Ramos (cell line): ENCODE data around the gene TACC2.

Source experiments
- in situ Hi-C: fragments of 300-500 bp; cut with MboI; formaldehyde crosslinking; loops from one replicate; pipeline ENCODE4 v1.14.3; 2022; ENCODE audit warnings: low sequenced_read_pairs; ENCODE audit not compliant: unreplicated experiment

TACC2 gene

GRCh38 chr10:122204691-122205489, 215.9 kb downstream of the TACC2 start:
- in situ Hi-C loops, result no loop called here

DNA sequence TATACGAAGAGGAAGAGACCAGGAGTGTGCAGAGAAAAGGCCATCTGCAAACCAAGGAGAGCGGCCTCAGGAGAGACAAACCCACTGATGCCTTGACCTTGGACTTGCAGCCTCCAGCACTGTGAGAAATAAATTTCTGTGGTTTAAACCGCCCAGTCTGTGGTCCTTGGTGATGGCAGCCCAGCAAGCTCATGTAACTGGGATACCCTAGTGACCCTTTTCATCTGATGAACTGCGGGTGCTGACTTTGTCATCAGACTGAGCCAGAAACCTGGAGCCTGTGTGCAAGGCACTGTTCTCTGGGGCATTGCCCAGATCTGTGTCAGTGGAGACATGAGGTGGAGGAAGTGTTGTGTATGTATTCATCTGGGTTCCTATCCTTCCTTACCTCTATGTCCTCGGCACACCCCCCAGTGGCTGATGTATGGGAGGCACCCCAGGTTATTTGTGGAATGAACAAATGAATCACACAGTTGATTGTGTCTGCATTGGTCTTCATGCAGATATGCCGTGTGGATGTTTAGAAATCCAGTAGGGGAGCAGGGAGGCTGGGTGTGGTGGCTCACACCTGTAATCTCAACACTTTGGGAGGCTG, 217.6 kb downstream of the TACC2 start:
- in situ Hi-C loops, result no loop called here

GRCh38 chr10:122207163-122207562, 218.2 kb downstream of the TACC2 start:
- in situ Hi-C loops, result no loop called here

DNA sequence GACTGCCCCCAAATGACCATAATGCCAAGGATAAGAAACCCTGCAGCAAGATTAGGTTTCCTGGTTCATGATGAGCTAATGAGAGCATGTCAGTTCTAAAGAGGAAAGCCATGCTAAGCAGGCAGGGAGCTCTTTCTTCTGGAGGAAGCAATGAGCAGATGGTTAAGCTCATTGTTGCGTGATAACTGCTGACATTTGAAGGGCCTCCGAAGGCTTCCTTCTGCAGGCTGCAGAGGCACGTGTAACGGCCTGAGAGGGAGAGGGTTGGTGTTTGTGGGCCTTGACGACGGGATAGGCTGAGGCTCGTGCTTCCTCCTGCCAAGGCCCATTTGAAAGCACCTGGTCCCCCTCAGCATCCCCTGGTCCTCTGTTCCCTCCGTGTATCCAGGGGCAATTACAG, 218.6 kb downstream of the TACC2 start:
- in situ Hi-C loops, result no loop called here

- in situ Hi-C loops, result no loop called here
Measured at GRCh38 chr10:122208571-122209430, 219.8 kb downstream of the TACC2 start.

DNA sequence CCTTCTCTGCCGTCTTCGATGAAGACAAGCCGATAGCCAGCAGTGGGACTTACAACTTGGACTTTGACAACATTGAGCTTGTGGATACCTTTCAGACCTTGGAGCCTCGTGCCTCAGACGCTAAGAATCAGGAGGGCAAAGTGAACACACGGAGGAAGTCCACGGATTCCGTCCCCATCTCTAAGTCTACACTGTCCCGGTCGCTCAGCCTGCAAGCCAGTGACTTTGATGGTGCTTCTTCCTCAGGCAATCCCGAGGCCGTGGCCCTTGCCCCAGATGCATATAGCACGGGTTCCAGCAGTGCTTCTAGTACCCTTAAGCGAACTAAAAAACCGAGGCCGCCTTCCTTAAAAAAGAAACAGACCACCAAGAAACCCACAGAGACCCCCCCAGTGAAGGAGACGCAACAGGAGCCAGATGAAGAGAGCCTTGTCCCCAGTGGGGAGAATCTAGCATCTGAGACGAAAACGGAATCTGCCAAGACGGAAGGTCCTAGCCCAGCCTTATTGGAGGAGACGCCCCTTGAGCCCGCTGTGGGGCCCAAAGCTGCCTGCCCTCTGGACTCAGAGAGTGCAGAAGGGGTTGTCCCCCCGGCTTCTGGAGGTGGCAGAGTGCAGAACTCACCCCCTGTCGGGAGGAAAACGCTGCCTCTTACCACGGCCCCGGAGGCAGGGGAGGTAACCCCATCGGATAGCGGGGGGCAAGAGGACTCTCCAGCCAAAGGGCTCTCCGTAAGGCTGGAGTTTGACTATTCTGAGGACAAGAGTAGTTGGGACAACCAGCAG, 221.7 kb downstream of the TACC2 start:
- in situ Hi-C loops, result no loop called here

- in situ Hi-C loops, result no loop called here
Measured at GRCh38 chr10:122213364-122213763, 224.4 kb downstream of the TACC2 start.

DNA sequence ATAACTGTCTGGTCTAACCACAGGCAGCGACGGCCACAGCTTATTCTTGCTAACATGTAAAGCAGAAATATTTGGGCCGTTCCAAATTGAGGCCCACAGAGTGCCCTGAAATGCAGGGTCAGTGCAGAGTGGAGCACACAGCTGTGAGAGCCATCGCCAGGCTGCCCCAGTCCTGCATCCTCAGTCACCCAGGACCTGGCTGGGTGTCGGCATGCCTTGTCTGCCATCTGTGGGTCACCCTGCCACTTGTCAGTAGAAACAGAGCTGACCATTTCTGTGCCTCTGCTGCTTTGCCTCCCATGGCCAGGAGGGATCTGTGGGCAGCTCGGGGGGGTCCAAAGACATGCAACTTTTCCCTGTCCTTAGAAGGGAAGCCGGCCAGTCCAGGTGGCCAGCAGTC, 224.8 kb downstream of the TACC2 start:
- in situ Hi-C loops, result no loop called here

DNA sequence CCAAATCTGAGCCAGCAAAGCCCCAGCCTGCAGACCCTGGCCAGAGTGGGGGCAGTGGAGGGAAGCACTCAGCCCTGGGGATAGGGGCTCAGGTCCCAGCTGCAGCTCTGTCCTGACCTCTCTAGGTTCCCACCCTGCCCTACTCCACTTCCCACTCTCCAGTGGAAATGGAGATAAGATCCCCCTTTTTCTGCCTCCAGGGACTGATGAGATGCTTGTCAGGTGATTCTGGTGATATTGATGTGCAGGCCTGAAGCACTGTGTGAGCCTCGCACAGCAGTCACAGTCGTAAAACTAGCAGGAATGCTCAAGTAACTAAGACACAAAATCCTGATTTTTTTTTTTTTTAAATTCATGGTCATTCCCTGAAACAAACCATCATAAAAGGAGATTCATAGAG, 227.1 kb downstream of the TACC2 start:
- in situ Hi-C loops, result no loop called here

DNA sequence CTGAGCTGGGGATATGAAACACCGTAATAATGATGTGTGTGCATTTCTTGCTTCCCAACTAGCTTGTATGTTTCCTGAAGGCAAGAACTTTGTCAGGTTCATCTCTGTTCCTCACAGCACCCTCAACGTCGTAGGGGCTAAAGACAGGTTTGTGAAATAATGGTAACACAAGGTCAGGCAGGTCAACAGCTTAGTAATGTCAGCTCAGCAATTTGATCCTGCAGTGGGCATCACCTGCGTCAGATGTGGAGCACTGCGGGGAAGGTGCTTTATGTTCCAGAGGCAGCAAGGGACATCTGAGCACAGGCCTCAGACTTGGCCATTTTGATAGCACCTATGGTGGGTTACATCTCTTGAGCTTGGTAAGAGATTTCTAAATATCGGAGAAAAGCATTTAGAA, 230.4 kb downstream of the TACC2 start:
- in situ Hi-C loops, result no loop called here

DNA sequence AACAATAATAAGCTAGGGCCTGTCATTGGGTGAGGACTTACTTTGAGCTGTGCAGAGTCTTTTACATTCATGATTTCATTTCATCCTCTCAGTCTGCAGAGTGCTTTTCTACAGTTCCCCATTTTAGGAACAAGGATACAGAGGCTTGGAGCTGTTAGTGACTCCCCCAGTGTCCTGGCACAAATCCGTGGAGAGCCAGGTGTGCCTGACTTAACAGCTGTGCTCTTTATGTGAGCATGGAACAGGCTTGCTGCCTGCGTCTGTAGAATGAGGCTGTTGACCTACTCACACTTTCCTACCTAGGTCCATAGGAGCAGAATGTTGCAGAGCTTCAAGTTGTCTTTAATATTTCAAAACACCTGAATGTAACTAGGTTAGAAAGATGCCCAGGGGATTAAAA, 231.8 kb downstream of the TACC2 start:
- in situ Hi-C loops, result no loop called here

DNA sequence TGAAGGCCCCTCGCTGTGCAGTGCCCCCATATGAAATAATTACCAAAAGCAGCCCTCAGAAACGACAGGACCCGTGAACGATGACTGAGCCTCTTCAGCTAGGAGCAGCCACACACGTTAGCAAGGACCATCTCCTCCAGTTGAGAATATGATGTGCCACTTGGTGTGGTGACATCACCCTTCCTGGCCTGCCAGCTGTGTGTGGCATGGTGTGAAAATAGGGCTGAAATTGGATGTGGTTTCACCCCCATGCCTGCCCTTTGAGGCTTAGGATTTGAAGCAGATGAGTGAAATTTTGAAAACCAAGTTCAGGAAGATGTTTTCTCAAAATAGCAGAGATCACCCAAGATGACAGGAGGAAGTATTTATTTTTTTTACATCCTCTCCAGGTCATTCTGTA, 233.0 kb downstream of the TACC2 start:
- in situ Hi-C loops, result no loop called here

DNA sequence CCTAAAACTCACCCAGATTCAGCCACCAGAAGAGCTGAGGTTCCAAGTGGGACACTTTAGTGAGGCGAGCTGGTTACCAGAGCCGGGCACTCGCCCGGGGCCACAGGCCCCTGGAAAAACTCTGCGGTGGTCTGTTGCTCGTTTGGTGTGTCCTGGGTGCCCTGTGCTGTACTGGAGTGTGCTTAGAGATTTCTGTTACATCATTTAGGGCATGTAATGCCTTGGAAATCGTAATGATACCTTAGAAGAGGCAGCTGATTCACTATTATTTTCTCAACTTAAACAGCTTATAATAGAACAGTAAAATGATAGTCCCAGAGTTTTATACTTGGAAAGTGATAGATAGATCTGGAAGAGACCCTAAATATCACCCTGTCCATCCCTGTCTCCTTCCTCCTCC, 233.7 kb downstream of the TACC2 start:
- in situ Hi-C loops, result no loop called here

GRCh38 chr10:122224159-122224558, 235.2 kb downstream of the TACC2 start:
- in situ Hi-C loops, result no loop called here

DNA sequence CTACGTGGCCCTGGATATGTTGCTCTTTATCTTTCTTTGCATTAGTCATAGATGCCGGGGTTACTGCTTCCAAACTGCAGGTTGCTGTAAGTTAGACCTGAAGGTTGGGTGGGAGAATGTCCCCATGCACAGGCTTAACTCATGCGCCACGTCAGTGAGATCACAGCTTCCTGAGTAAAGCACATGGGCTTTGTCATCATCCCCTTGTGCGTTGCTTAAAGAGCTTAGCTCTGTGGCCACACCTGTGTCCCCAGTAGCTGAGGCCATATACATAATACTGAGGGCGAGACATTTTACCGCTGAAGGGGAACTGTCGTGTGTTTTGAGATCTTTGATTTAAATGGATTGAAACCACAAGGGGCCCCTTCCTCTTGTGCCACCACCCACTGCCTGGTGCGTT, 236.4 kb downstream of the TACC2 start:
- in situ Hi-C loops, result no loop called here

DNA sequence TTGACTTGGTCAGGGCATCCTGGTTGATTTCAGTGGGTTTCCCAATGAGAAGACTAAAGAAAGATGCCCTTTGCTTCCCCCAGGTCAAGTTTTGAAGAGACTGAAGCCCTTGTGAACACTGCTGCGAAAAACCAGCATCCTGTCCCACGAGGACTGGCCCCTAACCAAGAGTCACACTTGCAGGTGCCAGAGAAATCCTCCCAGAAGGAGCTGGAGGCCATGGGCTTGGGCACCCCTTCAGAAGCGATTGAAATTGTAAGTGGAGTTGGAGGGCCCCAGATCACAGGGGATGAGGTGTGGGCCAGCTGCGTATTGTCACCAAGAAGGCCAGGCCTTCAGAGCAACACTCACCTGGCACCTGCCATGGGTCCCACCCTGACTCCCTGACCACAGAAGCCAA, 238.8 kb downstream of the TACC2 start:
- in situ Hi-C loops, result no loop called here

DNA sequence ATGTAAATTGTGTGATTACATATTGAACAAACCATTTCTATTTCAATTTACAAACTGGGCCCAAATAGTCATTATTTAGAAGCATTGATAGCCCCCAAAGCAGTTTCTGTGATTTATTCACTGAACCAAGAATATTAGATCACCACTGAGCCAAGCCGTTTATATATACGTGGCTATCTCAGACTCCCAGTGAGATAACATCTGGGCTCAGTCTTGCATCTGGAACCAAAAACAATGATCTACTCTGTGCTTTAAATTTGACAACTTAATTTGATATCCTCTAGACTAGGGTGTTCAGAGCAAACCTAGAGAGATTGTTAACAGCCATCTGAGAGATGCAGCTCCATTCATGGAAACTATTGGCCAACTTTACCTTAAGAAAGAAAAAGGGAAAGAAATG, 240.7 kb downstream of the TACC2 start:
- in situ Hi-C loops, result no loop called here

GRCh38 chr10:122230222-122230621, 241.3 kb downstream of the TACC2 start:
- in situ Hi-C loops, result no loop called here

DNA sequence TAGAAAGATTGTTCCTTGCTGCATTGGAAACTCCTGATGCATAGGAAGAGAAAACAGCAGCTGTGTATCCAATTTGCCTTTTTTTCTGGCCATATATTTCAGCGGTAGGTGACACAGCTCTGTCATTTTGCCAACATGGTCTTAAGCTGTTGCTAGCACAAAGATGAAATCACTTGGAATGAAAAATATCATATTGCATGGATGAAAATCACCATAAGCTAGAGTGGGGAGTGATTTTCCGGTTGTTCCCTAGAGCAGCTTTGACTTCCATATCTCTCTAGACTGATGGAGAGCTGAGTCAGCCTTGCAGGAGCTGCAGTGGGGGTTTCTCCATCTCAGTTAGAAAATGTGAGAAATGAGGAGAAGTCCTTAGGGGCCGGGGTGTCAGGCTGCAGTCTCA, 243.8 kb downstream of the TACC2 start:
- in situ Hi-C loops, result no loop called here

- in situ Hi-C loops, result no loop called here
Measured at GRCh38 chr10:122233857-122234348, 244.9 kb downstream of the TACC2 start.
